ENCODE results near the gene PDCD2L.

- TF ChIP-seq CTCF (IDR thresholded peaks at IDR 0.05; ENCODE audit: insufficient read depth, low read length, poor library complexity, severe bottlenecking), result no peak
- TF ChIP-seq EZH2phosphoT487 (conservative IDR thresholded peaks at IDR 0.05; ENCODE audit: low read length), result no peak
These were observed 28.6 kb downstream of the PDCD2L start for GRCh38 chr19:34432797-34433196.
